Activated T-helper 1 cell treated with Interleukin-2 at 50 U/mL for 16 hours (primary cell): Measurements from ENCODE around the gene ASB15.
A peak's percentile ranks its signal among the peaks of the same experiment; 100 is the strongest.
"Not testable (repeated sequence)": the region's sequence is repeated elsewhere in the genome, so short reads cannot be mapped to it uniquely, and the experiment has no call there.

Source experiments
- DNase-seq: peaks from one replicate; pipeline ENCODE4 v3.0.0-alpha.2; 2020; ENCODE audit warnings: low read depth

ASB15 gene

GRCh38 chr7:123601530-123601929 lies at the start of gene ASB15:
TSS of gene ASB15 (plus strand) at chr7:123601821. CDS start at chr7:123614503, 12,682 bp downstream.
- no peak for DNase-seq

GRCh38 chr7:123552134-123552533 lies 49.5 kb upstream of the ASB15 start:
- not testable (repeated sequence) for DNase-seq

- no peak for DNase-seq
Measured at GRCh38 chr7:123552641-123553040, 49.0 kb upstream of the ASB15 start.

- no peak for DNase-seq
Measured at GRCh38 chr7:123553159-123553558, 48.5 kb upstream of the ASB15 start.

GRCh38 chr7:123555484-123555883 lies 46.1 kb upstream of the ASB15 start:
- DNase-seq: no peak

GRCh38 chr7:123557016-123557397 lies 44.6 kb upstream of the ASB15 start:
- DNase-seq: no peak

- DNase-seq: peak; percentile 91
Measured at GRCh38 chr7:123557398-123558288, 44.0 kb upstream of the ASB15 start, which contains the start of gene NDUFA5. TSS of gene NDUFA5 (minus strand) at chr7:123557818. CDS start at chr7:123557795, 23 bp downstream.

GRCh38 chr7:123558289-123558874 lies 43.2 kb upstream of the ASB15 start:
- DNase-seq: no peak

GRCh38 chr7:123562121-123562520 lies 39.5 kb upstream of the ASB15 start:
- no peak for DNase-seq

- no peak for DNase-seq
Measured at GRCh38 chr7:123569352-123570010, 32.1 kb upstream of the ASB15 start.

GRCh38 chr7:123570390-123571182 lies 31.0 kb upstream of the ASB15 start:
- DNase-seq: no peak

GRCh38 chr7:123571187-123571586 lies 30.4 kb upstream of the ASB15 start:
- DNase-seq: no peak

- no peak for DNase-seq
Measured at GRCh38 chr7:123571684-123572083, 29.9 kb upstream of the ASB15 start.

GRCh38 chr7:123573341-123573740 lies 28.3 kb upstream of the ASB15 start:
- DNase-seq: no peak

GRCh38 chr7:123573896-123574467 lies 27.6 kb upstream of the ASB15 start:
- DNase-seq: no peak

- DNase-seq: no peak
Measured at GRCh38 chr7:123579416-123579815, 22.2 kb upstream of the ASB15 start.

- no peak for DNase-seq
Measured at GRCh38 chr7:123580406-123581161, 21.0 kb upstream of the ASB15 start.

GRCh38 chr7:123581162-123581459 lies 20.5 kb upstream of the ASB15 start:
- DNase-seq: no peak

GRCh38 chr7:123583821-123584220 lies 17.8 kb upstream of the ASB15 start:
- DNase-seq: no peak

- DNase-seq: no peak
Measured at GRCh38 chr7:123588376-123588775, 13.2 kb upstream of the ASB15 start.

GRCh38 chr7:123594813-123595241 lies 6.8 kb upstream of the ASB15 start:
- no peak for DNase-seq
